Karpas-422 (cell line): ENCODE measurements around the gene TRPV2. TPM values are rescaled to one million over a fixed set of nuclear protein-coding genes. Genes with fewer than 3 reads are reported as not detected.

Experiments used
- DNase-seq: peaks from one replicate; pipeline ENCODE4 v3.0.0-alpha.2; 2015
- H2AFZ ChIP-seq: fragments of 200-600 bp; sonication (generic); 2 replicates; pipeline ENCODE4 v1.6.1; 2014; ENCODE audit warnings: antibody characterized with exemption, low read length, mixed read lengths
- H3K27ac ChIP-seq: fragments of 200-600 bp; sonication (generic); 2 replicates; pipeline ENCODE4 v1.5.1; 2014; ENCODE audit warnings: mild to moderate bottlenecking, low read length, moderate library complexity
- H3K27me3 ChIP-seq: fragments of 200-600 bp; sonication (generic); 2 replicates; pipeline ENCODE4 v1.6.1; 2014; ENCODE audit warnings: low read length, mixed read lengths
- H3K36me3 ChIP-seq: fragments of 200-600 bp; sonication (generic); 2 replicates; pipeline ENCODE4 v1.6.1; 2014; ENCODE audit warnings: low read length, mixed read lengths; ENCODE audit not compliant: insufficient read depth
- H3K4me1 ChIP-seq: fragments of 200-600 bp; sonication (generic); 2 replicates; pipeline ENCODE4 v1.6.1; 2014; ENCODE audit warnings: mild to moderate bottlenecking, low read length, mixed read lengths
- H3K4me2 ChIP-seq: fragments of 200-600 bp; sonication (generic); 2 replicates; pipeline ENCODE4 v1.6.1; 2014; ENCODE audit warnings: low read length, low read depth, mild to moderate bottlenecking; ENCODE audit not compliant: poor library complexity, severe bottlenecking
- H3K4me3 ChIP-seq: fragments of 200-600 bp; sonication (generic); 2 replicates; pipeline ENCODE4 v1.5.1; 2014; ENCODE audit warnings: mild to moderate bottlenecking, antibody characterized with exemption, low read length, mixed read lengths
- H3K79me2 ChIP-seq: fragments of 200-600 bp; sonication (generic); 2 replicates; pipeline ENCODE4 v1.6.1; 2014; ENCODE audit warnings: mild to moderate bottlenecking, low read length, mixed read lengths
- H3K9ac ChIP-seq: fragments of 200-600 bp; sonication (generic); 2 replicates; pipeline ENCODE4 v1.6.0; 2014; ENCODE audit warnings: low read length
- H3K9me2 ChIP-seq: fragments of 200-600 bp; sonication (generic), shearing (Covaris generic); replicated peaks from 2 replicates; pipeline ENCODE4 v1.6.0; 2014; ENCODE audit warnings: mild to moderate bottlenecking, low read length, moderate library complexity; ENCODE audit not compliant: insufficient read depth
- H3K9me3 ChIP-seq: fragments of 300-700, 200-600 bp; sonication (generic); 2 replicates; pipeline ENCODE4 v1.6.1; 2014; ENCODE audit warnings: low read length, mixed read lengths
- H4K20me1 ChIP-seq: fragments of 200-600 bp; sonication (generic); 2 replicates; pipeline ENCODE4 v1.6.1; 2014; ENCODE audit warnings: mild to moderate bottlenecking, antibody characterized with exemption, low read length, low read depth; ENCODE audit not compliant: insufficient read depth
- total RNA-seq: library from RNA; depleted of rRNA; stranded (reverse); fragments of >200 nt; shearing (Covaris generic); gene quantifications from 2 replicates; pipeline ENCODE4 v1.2.3, GENCODE V29; 2014; ENCODE audit warnings: low replicate concordance; rRNA removed

Gene TRPV2, protein sequence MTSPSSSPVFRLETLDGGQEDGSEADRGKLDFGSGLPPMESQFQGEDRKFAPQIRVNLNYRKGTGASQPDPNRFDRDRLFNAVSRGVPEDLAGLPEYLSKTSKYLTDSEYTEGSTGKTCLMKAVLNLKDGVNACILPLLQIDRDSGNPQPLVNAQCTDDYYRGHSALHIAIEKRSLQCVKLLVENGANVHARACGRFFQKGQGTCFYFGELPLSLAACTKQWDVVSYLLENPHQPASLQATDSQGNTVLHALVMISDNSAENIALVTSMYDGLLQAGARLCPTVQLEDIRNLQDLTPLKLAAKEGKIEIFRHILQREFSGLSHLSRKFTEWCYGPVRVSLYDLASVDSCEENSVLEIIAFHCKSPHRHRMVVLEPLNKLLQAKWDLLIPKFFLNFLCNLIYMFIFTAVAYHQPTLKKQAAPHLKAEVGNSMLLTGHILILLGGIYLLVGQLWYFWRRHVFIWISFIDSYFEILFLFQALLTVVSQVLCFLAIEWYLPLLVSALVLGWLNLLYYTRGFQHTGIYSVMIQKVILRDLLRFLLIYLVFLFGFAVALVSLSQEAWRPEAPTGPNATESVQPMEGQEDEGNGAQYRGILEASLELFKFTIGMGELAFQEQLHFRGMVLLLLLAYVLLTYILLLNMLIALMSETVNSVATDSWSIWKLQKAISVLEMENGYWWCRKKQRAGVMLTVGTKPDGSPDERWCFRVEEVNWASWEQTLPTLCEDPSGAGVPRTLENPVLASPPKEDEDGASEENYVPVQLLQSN
- total RNA-seq, result 14.2 and 30.1 TPM in 2 replicates

GRCh38 chr17:16415031-16415924, at the start of gene TRPV2:
TSS of gene TRPV2 (plus strand) at chr17:16415571. CDS start at chr17:16417669, 2,098 bp downstream.
- H3K9me3 ChIP-seq, result no peaks in the 10 kb centered on the region
- peak within 1 kb of the TSS; percentile 61 for H3K27ac ChIP-seq
- peaks cover 16% of the 10 kb centered on the region for H3K4me1 ChIP-seq
- H3K9me2 ChIP-seq, result no peaks in the 10 kb centered on the region
- H3K4me2 ChIP-seq, result peak within 1 kb of the TSS; percentile 78
- peak within 1 kb of the TSS; percentile 62 for H2AFZ ChIP-seq
- no peaks in the 10 kb centered on the region for H3K27me3 ChIP-seq
- H4K20me1 ChIP-seq, result no peaks in the 10 kb centered on the region
- H3K36me3 ChIP-seq, result no peaks in the 10 kb centered on the region
- H3K79me2 ChIP-seq, result peaks cover 7% of the 10 kb centered on the region; the same call in 1 of the 2 replicates
- DNase-seq, result peak; percentile 81
- peak within 1 kb of the TSS; percentile 82 for H3K9ac ChIP-seq
- peak within 1 kb of the TSS; percentile 81 for H3K4me3 ChIP-seq

GRCh38 chr17:16371742-16372141, 43.6 kb upstream of the TRPV2 start:
- Histone ChIP-seq H3K27ac (no peak overlapping the region), H3K27me3 (no peaks in the 10 kb centered on the region), H3K9ac (no peak overlapping the region), H2AFZ (no peak overlapping the region), H3K79me2 (no peaks in the 10 kb centered on the region), H3K4me3 (no peak overlapping the region), H4K20me1 (no peaks in the 10 kb centered on the region), H3K4me1 (peaks cover under 1% of the 10 kb centered on the region; the same call in 1 of the 2 replicates), H3K4me2 (no peak overlapping the region), H3K36me3 (no peaks in the 10 kb centered on the region), H3K9me3 (no peaks in the 10 kb centered on the region), H3K9me2 (no peaks in the 10 kb centered on the region)
- no peak for DNase-seq

DNA sequence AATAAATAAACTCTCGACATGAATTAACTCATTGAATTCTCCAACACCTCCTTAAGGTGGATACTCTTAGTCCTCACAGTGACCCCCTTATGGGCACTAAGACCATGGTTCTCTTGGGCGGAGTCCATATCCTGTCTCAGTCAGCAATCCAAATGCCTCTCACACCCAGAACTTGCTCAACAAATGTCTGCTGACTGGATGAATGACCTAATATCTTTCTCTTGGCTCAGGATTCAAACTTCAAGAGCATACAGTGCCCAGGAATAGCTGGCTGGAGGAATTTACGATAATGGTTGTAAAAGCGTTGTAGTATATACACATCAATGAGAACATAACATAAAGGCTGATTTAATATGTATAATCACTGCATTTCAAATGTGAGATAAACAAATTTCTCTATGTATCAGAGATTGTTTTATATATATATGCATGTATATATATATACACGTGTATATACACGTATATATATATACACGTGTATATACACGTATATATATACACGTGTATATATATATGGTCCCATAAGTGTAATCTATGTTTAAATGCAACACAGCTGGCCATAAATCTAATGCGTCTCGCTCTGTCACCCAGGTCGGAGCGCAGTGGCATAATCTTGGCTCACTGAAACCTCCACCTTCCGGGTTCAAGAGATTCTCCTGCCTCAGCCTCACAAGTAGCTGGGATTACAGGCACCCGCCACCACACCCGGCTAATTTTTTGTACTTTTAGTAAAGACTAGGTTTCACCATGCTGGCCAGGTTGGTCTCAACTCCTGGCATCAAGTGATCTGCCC, 41.0 kb upstream of the TRPV2 start:
- Histone ChIP-seq H3K4me1 (peaks cover 2% of the 10 kb centered on the region; the same call in 1 of the 2 replicates), H3K79me2 (no peaks in the 10 kb centered on the region), H3K4me3 (no peak overlapping the region), H3K4me2 (no peak overlapping the region), H3K9me3 (no peaks in the 10 kb centered on the region), H4K20me1 (no peaks in the 10 kb centered on the region), H3K27ac (no peak overlapping the region), H3K36me3 (no peaks in the 10 kb centered on the region), H2AFZ (no peak overlapping the region), H3K27me3 (no peaks in the 10 kb centered on the region), H3K9ac (no peak overlapping the region), H3K9me2 (no peaks in the 10 kb centered on the region)
- DNase-seq, result no peak

GRCh38 chr17:16377941-16378341, 37.4 kb upstream of the TRPV2 start:
- H3K36me3 ChIP-seq, result peaks cover 14% of the 10 kb centered on the region
- H2AFZ ChIP-seq, result no peak overlapping the region
- H3K9me2 ChIP-seq, result no peaks in the 10 kb centered on the region
- peaks cover 8% of the 10 kb centered on the region for H3K4me1 ChIP-seq
- no peak overlapping the region for H3K4me2 ChIP-seq
- no peaks in the 10 kb centered on the region for H3K9me3 ChIP-seq
- no peak overlapping the region for H3K9ac ChIP-seq
- peaks cover 17% of the 10 kb centered on the region for H4K20me1 ChIP-seq
- peaks cover 7% of the 10 kb centered on the region for H3K79me2 ChIP-seq
- no peak for DNase-seq
- no peak overlapping the region for H3K4me3 ChIP-seq
- no peak overlapping the region for H3K27ac ChIP-seq
- H3K27me3 ChIP-seq, result no peaks in the 10 kb centered on the region

DNA sequence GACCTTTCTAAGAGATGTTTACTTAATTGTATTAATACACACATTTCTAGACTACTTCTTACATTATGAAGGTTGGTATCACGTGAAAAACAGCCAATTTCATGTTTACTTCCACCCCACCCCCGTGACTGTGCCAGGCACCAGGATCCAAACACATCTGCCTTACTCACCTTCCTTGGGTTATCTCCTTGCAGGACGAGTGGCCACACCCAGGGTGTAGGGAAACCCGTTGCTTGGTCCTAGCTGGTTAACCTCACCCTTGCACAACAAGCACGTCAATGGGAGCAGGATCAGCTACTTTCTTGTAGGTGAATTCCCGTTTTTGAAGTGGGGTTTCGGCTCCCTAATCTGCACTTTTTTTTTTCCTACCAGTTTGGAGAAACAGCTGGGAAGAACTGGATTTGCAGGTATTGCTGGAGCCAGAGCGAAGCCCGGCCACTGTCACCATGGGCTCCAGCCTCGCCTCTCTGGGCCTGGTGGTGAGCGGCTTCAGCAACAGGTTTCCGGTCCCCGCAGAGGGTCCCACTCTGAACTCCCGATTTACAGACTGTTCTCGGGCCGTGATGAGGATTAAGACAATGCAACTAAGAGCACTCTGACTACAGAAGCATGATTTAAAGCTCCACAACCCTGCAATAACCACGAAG, 36.6 kb upstream of the TRPV2 start:
- no peak overlapping the region for H2AFZ ChIP-seq
- H3K9me2 ChIP-seq, result no peaks in the 10 kb centered on the region
- no peak overlapping the region for H3K9ac ChIP-seq
- no peaks in the 10 kb centered on the region for H3K9me3 ChIP-seq
- H3K36me3 ChIP-seq, result peaks cover 14% of the 10 kb centered on the region
- peaks cover 23% of the 10 kb centered on the region for H4K20me1 ChIP-seq
- peaks cover 7% of the 10 kb centered on the region for H3K79me2 ChIP-seq
- H3K4me3 ChIP-seq, result no peak overlapping the region
- DNase-seq, result no peak
- no peak overlapping the region for H3K4me2 ChIP-seq
- H3K4me1 ChIP-seq, result peaks cover 8% of the 10 kb centered on the region
- no peak overlapping the region for H3K27ac ChIP-seq
- no peaks in the 10 kb centered on the region for H3K27me3 ChIP-seq

DNA sequence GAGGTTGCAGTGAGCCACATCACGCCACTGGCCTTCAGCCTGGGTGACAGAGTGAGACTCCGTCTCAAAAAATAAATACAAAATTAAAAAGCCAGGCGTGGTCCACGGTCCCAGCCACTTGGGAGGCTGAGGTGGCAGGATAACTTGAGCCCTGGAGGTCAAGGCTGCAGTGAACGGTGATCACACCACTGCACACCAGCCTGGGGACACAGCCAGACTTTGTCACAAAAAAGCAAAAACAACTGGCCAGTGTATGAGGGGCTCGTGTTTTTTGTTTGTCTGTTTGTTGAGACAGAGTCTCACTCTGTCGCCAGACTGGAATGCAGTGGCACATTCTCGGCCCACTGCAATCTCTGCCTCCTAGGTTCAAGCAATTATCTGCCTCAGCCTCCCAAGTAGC, 35.7 kb upstream of the TRPV2 start:
- DNase-seq, result no peak
- Histone ChIP-seq H3K36me3 (peaks cover 14% of the 10 kb centered on the region), H3K27me3 (no peaks in the 10 kb centered on the region), H4K20me1 (peaks cover 30% of the 10 kb centered on the region), H3K4me2 (no peak overlapping the region), H3K27ac (no peak overlapping the region), H3K9me2 (no peaks in the 10 kb centered on the region), H3K9me3 (no peaks in the 10 kb centered on the region), H3K4me3 (no peak overlapping the region), H3K79me2 (peaks cover 7% of the 10 kb centered on the region), H3K9ac (no peak overlapping the region), H3K4me1 (peaks cover 8% of the 10 kb centered on the region), H2AFZ (no peak overlapping the region)
